Gastrocnemius medialis (tissue), 4 donors: ENCODE data around the gene TMEM92. TPM values are rescaled to one million over a fixed set of nuclear protein-coding genes. Genes with fewer than 3 reads are reported as not detected.

ENCODE experiments used
- ATAC-seq, 2 donors: fragments of 150-250 bp; one replicate each; pipeline ENCODE4 v1.9.1; 2016
- DNase-seq, 2 donors: peaks; one replicate each; pipeline ENCODE4 v3.0.0-alpha.2; 2019
- H3K27ac ChIP-seq, 4 donors: fragments of 200-600 bp; sonication (generic); 1 replicate in 1 of 4; 2 replicates in 3 of 4; pipeline ENCODE4 v1.5.1; 2016 to 2018; ENCODE audit warnings: mild to moderate bottlenecking in 2 of 4, moderate library complexity in 1 of 4
- H3K27me3 ChIP-seq, 3 donors: fragments of 200-600 bp; sonication (generic) in 2 of 3; 1 replicate in 1 of 3; 2 replicates in 2 of 3; pipeline versions ENCODE4 v1.5.1 to v1.6.0; 2016 to 2019; ENCODE audit warnings: mild to moderate bottlenecking in 1 of 3, moderate library complexity in 1 of 3
- H3K36me3 ChIP-seq, 2 donors: fragments of 200-600 bp; sonication (generic) in 1 of 2; one replicate each; pipeline ENCODE4 v1.5.1; 2017 to 2018
- H3K4me1 ChIP-seq, 2 donors: fragments of 200-600 bp; sonication (generic) in 1 of 2; one replicate each; pipeline ENCODE4 v1.5.1; 2016 to 2017; ENCODE audit warnings: mild to moderate bottlenecking in 2 of 2
- H3K4me3 ChIP-seq, 4 donors: fragments of 200-600 bp; sonication (generic) in 3 of 4; 1 replicate in 1 of 4; 2 replicates in 3 of 4; pipeline ENCODE4 v1.5.1; 2016 to 2019; ENCODE audit warnings: mild to moderate bottlenecking in 2 of 4
- H3K9me3 ChIP-seq, 3 donors: fragments of 200-600 bp; sonication (generic) in 2 of 3; 1 replicate in 1 of 3; 2 replicates in 2 of 3; pipeline ENCODE4 v1.5.1; 2016 to 2019
- POLR2A ChIP-seq, 2 donors: fragments of 450-650 bp; IDR thresholded peaks; one replicate each; pipeline ENCODE4 v1.6.1; 2017; ENCODE audit warnings: antibody characterized with exemption in 2 of 2, mild to moderate bottlenecking in 2 of 2, moderate library complexity in 2 of 2
- in situ Hi-C, 4 donors: fragments of 200-750 bp; cut with MboI; loops; one replicate each; pipeline versions ENCODE4 v1.15.0 to v1.8.0; 2017; ENCODE audit warnings: low sequenced_read_pairs in 4 of 4
- intact Hi-C: fragments of 100-400 bp; cut with DNase I; formaldehyde crosslinking; loops from one replicate; pipeline ENCODE4 v1.15.1; 2023; ENCODE audit warnings: low total_unique reads
- total RNA-seq, 4 donors: library from RNA; depleted of rRNA; stranded (reverse); fragments of >200 nt; gene quantifications; one replicate each; pipeline versions ENCODE4 v1.1.0 to v1.2.3, GENCODE V29; 2016
- TF ChIP-seq, protein P1 (sequence below), 5 experiments: fragments of 450-650 bp in 3 of 5; fragments of 200-600 bp in 2 of 5; sonication (generic) in 2 of 5; IDR thresholded peaks in 4 of 5; conservative IDR thresholded peaks in 1 of 5; 1 replicate in 4 of 5; 2 replicates in 1 of 5; pipeline ENCODE4 v1.5.1; 2016 to 2019; ENCODE audit warnings: antibody characterized with exemption in 5 of 5, mild to moderate bottlenecking in 3 of 5, moderate library complexity in 3 of 5

Gene TMEM92
- total RNA-seq, 4 donors from 2014 or later: not detected

- H3K27ac ChIP-seq: no peak overlapping the region
- H3K4me3 ChIP-seq: no peak overlapping the region
- H3K27me3 ChIP-seq: no peaks in the 10 kb centered on the region
- H3K9me3 ChIP-seq: no peaks in the 10 kb centered on the region
- H3K4me1 ChIP-seq: no peaks in the 10 kb centered on the region
- ATAC-seq (no peak), DNase-seq (no peak)
- no peak for TF ChIP-seq POLR2A (IDR thresholded peaks at IDR 0.05)
- TF ChIP-seq, protein P1, sequence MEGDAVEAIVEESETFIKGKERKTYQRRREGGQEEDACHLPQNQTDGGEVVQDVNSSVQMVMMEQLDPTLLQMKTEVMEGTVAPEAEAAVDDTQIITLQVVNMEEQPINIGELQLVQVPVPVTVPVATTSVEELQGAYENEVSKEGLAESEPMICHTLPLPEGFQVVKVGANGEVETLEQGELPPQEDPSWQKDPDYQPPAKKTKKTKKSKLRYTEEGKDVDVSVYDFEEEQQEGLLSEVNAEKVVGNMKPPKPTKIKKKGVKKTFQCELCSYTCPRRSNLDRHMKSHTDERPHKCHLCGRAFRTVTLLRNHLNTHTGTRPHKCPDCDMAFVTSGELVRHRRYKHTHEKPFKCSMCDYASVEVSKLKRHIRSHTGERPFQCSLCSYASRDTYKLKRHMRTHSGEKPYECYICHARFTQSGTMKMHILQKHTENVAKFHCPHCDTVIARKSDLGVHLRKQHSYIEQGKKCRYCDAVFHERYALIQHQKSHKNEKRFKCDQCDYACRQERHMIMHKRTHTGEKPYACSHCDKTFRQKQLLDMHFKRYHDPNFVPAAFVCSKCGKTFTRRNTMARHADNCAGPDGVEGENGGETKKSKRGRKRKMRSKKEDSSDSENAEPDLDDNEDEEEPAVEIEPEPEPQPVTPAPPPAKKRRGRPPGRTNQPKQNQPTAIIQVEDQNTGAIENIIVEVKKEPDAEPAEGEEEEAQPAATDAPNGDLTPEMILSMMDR (IDR thresholded peaks at IDR 0.05 in 4 of 5, conservative IDR thresholded peaks at IDR 0.05 in 1 of 5): no peak
- H3K36me3 ChIP-seq: no peaks in the 10 kb centered on the region
- intact Hi-C loops: no loop called here
- in situ Hi-C loops: no loop called here
Observed at GRCh38 chr17:50257676-50258224, 16.5 kb upstream of the TMEM92 start.

DNA sequence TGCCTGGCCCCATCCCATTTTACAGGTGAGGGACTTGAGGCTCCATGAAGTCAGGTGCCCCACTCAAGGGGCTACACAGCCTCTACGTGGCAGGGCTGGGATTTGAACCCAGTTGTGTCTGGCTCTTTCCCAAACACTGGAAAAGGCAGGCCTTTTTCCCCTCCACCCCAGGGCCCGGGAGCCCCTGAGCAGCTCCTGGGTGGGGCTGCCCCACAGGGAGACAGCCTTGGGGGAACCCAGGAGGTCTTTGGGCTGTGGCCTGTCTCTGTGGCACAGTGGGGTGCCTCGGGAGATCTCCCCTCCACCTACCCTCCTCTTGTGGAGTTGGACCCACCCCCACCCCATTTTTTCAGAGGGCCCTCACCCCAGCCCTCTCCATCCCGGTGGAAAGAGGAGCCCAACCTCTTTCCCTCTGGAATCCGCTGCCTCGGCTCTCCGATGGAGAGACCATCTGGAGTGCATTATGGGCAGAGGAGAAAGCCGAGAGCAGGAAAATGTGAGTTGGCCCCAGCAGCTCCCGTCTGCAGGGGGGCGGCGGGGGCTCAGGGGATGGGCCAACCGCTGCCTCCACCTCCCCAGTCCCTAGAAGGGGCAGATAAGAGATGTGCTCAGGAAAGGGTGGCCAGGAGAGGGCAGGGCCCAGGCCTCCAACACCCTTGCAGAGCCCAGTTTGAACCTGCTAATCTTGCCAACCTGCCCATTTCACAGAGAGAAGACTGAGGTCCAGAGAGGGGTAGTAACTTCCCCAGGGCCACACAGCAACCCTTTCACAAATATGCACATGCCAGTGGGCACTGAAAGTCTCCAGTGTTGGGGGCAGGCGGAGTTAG lies 15.4 kb upstream of the TMEM92 start:
- DNase-seq (no peak), ATAC-seq (no peak)
- H3K9me3 ChIP-seq: no peaks in the 10 kb centered on the region
- in situ Hi-C loops (no loop called here), intact Hi-C loops (no loop called here)
- no peaks in the 10 kb centered on the region for H3K4me1 ChIP-seq
- H3K36me3 ChIP-seq: no peaks in the 10 kb centered on the region
- H3K27ac ChIP-seq: no peak overlapping the region
- no peak for TF ChIP-seq POLR2A (IDR thresholded peaks at IDR 0.05)
- TF ChIP-seq, protein P1 (IDR thresholded peaks at IDR 0.05 in 4 of 5, conservative IDR thresholded peaks at IDR 0.05 in 1 of 5): no peak
- H3K4me3 ChIP-seq: no peak overlapping the region
- no peaks in the 10 kb centered on the region for H3K27me3 ChIP-seq

- H3K27ac ChIP-seq: no peak overlapping the region
- H3K9me3 ChIP-seq: no peaks in the 10 kb centered on the region
- H3K27me3 ChIP-seq: no peaks in the 10 kb centered on the region
- intact Hi-C loops (no loop called here), in situ Hi-C loops (no loop called here)
- no peak for TF ChIP-seq POLR2A (IDR thresholded peaks at IDR 0.05)
- TF ChIP-seq, protein P1 (IDR thresholded peaks at IDR 0.05 in 4 of 5, conservative IDR thresholded peaks at IDR 0.05 in 1 of 5): no peak
- no peaks in the 10 kb centered on the region for H3K4me1 ChIP-seq
- H3K36me3 ChIP-seq: no peaks in the 10 kb centered on the region
- DNase-seq (no peak), ATAC-seq (no peak)
- no peak overlapping the region for H3K4me3 ChIP-seq
Observed at GRCh38 chr17:50259477-50260324, 14.6 kb upstream of the TMEM92 start.

- TF ChIP-seq, protein P1 (IDR thresholded peaks at IDR 0.05 in 4 of 5, conservative IDR thresholded peaks at IDR 0.05 in 1 of 5): no peak
- no peak for TF ChIP-seq POLR2A (IDR thresholded peaks at IDR 0.05)
- intact Hi-C loops: no loop called here
- H3K36me3 ChIP-seq: no peaks in the 10 kb centered on the region
- no peak for DNase-seq
- in situ Hi-C loops: no loop called here
- H3K27me3 ChIP-seq: no peaks in the 10 kb centered on the region
- H3K4me1 ChIP-seq: no peaks in the 10 kb centered on the region
- no peak overlapping the region for H3K27ac ChIP-seq
- H3K4me3 ChIP-seq: no peak overlapping the region
- H3K9me3 ChIP-seq: no peaks in the 10 kb centered on the region
- ATAC-seq: no peak
Observed at GRCh38 chr17:50260501-50260911, 13.8 kb upstream of the TMEM92 start.
